Stimulated activated CD4-positive, alpha-beta T cell treated with anti-CD3 and anti-CD28 coated beads, Interleukin-1b, Interleukin-23, amount 100 ng/mL, for 4 hours (primary cell): ENCODE results near the gene EXOC6B.
A peak's percentile ranks its signal among the peaks of the same experiment; 100 is the strongest.

Source experiments
- DNase-seq, 2 donors: peaks; one replicate each; pipeline ENCODE4 v3.0.0-alpha.2; 2020; ENCODE audit warnings: low read depth in 2 of 2

The EXOC6B gene

DNA sequence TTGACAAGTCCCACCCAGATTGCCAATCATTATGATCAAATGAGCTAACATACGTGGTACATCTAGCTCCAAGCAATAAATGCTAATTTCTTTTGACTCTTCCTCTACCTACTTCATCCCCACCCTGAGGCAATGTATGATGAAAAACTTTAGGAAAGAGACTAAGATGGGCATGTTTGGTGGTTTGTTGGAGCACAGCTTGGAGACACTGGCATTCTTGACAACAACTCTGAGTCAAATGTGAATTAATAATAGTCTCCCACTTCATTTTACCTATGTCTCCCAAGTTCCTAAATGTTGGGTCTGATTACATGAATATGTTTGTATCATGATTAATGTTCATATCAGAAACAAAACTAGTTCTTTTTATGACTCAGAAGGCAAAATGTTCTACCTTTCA lies 36.6 kb downstream of the EXOC6B start:
- DNase-seq: no peak

DNA sequence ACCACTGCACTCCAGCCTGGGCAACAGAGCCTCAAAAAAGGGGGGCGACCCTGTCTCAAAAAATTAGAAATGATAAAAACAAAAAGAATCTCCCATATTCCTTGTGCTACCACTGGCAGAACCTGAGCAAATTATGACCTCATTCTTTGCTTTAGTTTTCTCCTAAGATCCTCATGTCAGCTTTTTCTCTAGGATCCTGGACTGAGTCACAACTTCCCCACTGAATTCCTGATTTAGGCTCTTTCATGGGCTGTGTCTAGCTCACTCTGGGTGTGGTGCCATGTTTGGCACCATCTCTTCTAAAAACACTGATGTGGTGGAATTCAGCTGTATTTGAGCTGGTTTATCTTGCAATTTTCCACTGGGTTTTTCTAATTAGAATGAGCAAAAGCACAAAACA lies 37.1 kb downstream of the EXOC6B start:
- no peak for DNase-seq

DNA sequence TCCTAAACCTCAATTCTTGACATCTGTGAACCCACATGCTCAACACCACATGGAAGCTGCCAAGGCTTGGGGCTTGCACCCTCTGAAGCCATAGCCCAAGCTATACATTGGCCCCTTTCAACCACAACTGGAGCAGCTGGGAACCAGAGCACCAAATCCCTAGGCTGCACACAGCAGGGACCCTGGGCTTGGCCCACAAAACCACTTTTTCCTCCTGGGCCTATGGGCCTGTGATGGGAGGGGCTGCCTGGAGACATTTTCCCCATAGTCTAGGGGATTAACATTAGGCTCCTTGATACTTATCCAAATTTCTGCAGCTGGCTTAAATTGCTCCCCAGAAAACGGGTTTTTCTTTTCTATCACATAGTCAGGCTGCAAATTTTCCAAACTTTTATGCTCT lies 40.3 kb downstream of the EXOC6B start:
- no peak for DNase-seq

DNA sequence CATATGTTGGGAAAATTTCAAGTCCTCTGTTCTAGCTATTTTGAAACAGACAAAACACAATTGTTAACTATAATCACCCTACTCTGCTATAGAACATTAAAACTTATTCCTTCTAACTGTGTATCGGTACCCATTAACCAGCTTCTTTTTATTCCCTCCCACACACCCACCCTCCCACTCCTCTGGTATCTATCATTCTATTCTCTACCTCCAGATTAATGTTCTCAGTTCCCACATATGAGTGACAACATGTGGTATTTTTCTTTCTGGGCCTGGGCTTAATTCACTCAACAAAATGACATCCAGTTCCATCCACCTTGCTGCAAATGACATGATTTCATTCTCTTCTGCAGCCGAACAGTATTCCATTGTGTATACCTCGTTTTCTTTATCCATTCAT lies 43.3 kb downstream of the EXOC6B start:
- DNase-seq: no peak

DNA sequence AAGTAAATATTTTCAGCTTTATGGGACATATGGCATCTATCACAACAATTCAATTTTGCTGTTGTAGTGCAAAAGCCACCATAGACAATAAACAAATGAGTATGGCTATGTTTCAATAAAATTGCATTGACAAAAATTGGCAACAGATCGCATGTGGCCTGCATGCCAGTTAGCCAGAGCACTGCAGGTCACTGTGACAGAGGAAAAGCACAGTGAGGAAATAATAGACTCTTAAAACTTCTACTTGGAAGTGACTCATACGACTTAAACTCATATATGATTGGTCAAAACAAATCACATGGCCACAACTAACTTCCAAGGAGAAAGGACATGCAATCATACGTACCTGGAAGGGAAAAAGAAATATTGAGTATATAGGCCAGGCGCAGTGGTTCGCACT lies 44.4 kb downstream of the EXOC6B start:
- no peak for DNase-seq

DNA sequence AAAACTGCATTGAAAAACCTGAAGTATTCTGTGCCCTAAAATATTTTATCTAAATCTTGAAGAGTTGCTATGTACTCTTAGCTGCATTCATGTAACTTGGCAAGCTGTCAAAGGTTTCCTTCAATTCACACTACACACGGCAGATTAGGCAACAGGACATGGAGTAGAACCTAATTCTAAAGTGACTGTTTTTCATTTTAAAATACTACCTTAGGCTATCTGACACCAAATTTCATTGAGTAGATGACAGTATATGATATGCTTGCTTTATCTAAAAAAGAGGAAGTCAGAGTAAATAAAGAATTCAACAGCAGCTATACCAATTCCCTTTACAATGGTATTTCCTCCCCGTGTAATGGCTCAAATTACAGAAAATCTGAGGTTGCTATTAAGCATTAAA lies 45.4 kb downstream of the EXOC6B start:
- DNase-seq: no peak

DNA sequence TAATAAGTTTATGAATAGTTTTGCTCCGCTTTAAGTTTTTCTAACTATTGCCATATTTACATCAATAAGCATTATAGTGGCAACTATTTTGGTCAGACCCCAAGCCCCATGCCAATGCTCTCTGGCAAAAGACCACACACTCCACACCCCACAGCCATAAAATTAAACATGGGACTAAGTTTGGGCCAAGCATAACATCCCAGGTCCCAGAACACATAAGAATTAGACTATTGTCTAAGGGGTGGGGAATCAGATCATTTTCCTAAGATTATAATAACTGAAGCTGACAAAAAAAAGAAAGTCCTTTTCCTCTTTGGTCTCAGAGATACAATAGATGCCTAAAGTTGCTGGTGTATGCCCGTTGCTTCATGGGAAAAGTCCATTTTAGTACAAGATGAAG lies 46.3 kb downstream of the EXOC6B start:
- no peak for DNase-seq

DNA sequence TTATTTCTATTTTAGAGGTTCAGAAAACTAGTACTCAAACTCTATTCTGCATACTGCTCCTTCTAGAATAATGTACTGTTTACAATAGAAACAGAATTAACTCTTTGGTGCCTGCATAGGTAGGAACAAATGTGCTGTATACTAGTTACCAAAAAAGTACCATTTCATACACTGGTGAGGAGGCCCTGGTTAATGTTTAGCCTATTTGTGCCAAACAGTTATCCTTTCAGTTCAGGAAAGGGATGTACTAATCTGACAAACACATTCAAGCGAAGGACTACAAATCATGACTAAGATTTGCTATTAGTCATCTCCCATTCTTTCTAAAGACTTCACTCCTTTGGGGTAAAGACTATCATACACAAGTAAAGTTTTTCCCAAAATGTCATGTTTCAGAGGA lies 47.4 kb downstream of the EXOC6B start:
- DNase-seq: no peak

DNA sequence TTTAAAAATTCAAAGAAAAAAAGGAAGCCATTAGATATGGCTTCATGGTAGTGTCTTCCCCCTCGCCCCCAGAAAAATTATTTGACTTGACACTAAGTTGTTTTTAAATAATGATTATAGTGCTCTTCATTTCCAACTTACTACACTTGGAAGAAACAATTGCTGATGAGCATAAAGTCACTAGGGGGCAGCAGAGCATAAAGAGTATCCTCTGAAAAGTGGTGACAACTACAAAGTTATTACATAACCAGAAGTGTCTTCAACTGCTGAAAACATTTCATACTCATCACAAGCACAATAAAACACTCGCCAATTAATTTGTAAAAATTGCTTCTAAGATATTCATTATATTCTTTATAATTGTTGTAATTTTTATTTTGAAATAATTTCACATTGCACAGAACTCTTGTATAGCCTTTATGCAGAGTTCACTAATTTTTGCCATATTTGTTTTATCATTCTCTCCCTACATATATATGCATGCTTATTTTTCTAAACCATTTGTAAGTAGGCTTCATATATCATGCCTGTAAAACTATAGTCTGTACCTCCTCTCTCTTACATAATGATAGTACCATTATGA lies 54.9 kb downstream of the EXOC6B start:
- peak in 1 of 2 donors; percentile 60 for DNase-seq

DNA sequence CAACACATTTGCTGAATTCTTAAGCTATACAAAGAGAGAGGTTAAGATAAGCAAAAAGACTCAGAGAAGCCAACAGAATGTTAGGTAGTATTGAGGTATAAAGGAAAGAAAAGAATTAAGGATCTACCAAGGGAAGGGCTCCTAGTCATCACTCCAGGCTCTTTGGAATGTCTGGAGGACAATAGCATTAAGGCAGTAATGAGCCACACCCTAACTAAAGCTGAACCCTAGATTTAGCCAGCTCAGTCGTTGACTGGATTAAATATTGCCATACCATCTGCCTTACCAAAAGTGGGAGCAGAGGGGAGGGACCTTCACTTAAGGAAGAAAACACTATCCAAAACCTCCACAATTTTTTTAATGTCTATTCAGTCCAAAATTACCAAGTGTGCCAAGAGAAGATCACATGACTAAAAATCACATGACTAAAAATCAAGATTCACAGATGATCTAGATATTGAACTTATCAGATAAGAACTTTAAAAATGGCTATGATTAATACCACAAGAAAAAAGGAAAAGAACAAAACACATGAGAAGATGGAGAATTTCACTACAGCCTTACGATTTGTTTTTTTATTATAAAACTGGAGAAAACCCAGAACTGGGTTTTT lies 59.7 kb downstream of the EXOC6B start:
- DNase-seq: no peak

DNA sequence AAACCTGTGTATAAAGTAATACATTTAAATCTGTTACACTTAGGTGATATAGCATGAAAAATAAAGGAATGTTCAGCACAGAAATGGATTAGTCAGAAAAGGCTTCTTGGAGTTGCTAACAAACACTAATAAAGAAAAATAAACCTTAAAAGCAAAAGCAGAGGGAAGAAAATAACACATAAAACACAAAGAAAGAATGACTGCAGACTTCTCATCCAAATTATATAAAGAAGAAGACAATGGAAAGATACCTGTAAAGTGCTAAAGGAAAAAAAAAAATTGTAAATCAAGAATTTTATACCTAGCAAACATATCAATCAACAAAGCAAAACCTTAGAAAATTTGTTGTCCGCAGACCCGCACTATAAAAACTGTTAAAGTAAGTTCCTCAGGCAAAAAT lies 63.6 kb downstream of the EXOC6B start:
- no peak for DNase-seq

DNA sequence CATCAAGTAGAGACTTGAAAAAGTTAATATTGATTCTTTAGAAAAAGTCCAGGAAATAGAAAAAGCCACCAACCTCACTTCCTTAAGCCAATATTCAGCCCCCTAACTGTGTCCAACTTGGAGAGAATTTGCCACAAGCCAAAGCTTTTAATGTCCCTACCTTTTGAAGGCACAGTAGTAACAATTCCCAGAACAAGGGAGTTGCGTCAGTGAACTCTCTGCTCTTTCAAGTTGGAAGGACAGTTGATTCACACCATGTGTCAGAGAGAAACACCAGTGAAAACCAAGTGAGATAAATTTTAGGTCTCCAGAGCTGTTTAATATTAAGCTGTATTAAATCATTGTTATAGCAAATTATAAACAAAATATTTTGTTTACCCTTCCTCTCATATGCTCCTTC lies 66.1 kb downstream of the EXOC6B start:
- no peak for DNase-seq

DNA sequence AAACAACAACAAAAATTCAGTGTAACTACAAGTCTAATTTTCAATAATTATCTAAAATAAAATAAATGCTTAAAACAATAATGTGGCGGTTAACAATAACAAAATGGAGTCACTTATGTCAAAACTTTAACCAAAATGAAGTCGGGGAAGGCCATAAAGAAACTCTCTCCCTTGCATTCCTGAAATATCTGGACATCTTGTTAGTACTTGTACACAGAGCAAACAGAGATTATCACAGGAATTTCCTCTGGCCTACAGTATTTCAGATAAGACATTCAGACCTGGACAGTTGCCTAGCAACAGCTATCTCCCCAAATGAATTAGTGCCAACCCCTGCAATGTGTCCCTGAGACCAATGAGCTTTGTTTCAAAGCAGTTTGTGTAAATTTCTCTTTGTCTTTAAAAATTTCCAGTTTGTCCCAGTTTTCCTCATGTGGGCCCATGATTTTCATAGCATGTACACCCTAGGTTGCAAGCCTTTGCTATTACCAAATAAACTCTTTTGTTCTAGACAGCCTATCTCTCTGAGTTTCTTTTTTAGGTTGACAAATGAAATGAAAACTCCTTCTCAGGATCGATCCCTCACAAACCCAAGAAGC lies 68.6 kb downstream of the EXOC6B start:
- DNase-seq: no peak

DNA sequence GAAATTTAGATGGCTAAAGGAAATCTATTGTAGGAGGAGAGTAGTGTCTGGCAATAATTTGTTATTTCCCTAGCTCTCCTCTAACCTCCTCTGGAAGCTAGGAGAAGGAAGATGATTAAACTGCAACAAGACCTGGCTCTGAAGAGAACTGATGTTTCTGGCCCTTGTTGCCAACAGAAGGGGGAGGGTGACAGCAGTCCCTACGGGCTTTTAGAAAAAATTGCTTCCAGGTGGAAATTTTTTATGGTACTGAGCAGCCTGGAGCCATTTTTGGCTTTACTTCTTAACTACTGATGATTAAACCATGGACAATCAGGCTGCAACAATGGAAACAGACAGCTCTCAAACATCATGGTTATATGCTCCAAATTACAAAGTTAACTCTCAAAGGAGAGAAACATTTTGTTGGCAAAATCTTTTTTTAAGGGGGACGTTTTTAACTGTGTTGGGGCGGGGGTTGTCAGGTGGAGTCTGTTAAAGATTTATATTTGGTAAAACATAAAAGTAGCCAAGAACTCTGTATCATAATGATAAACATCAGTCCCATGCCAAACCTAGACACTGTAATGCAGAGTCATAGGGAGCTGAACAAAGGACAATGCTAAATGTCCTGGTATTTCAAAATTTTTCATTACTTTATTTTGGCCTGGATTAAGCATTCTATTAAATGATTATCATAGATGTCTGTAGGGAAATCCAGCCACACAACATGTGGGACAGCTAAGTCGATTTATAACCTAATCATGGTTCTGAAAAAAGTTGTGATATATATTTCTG lies 70.0 kb downstream of the EXOC6B start:
- no peak for DNase-seq

DNA sequence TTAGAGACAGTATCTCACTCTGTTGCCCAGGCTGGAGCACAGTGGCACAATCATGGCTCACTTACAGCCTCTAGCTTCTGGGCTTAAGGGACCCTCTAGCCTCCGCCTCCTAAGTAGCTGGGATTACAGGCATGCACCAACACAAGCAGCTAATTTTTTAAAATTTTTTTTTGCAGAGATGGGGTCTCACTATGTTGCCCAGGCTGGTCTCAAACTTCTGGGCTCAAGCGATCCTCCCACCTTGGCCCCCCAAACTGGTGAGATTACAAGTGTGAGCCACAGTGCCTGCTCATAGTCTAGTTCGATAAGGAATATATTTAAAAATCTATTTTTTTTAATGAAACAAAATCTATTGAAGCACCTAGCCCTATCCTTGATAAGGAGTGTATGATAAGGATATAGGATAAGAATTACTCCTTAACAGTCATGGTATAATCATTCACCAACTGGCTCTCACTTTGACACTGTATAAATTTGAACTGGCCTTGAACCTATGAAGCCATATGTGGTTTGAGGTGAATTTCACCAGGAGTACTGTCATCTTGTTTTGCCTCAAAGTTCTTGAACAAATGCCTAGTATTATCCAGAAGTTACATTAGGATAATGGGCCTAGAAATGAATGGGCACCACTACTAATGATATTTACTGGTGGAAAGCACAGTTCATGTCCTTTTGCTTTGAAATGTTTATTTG lies 71.1 kb downstream of the EXOC6B start:
- no peak for DNase-seq

DNA sequence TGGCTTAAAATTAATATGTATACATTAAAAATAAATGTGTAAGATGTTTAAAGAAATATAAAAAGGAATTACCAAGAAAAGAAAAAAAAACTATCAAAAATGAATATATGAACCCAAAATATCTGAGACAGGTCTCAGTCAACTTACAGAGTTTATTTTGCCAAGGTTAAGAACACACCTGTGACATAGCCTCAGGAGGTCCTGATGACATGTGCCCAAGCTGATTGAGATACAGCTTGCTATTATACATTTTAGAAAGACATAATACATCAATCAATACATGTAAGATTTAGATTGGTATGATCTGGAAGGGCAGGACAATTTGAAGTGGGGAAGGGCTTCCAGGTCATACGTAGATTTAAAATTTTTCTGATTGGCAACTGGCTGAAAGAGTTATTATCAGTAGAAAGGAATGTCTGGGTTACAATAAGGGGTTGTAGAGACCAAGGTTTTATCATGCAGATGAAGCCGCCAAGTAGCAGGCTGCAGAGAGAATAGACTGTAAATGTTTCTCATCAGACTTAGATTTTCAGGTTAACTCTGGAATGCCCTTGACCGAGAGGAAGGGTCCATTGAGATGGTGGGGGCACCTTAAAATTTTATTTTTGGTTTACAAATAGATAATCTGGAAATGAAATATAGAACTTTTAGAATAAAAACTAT lies 74.7 kb downstream of the EXOC6B start:
- DNase-seq: no peak

DNA sequence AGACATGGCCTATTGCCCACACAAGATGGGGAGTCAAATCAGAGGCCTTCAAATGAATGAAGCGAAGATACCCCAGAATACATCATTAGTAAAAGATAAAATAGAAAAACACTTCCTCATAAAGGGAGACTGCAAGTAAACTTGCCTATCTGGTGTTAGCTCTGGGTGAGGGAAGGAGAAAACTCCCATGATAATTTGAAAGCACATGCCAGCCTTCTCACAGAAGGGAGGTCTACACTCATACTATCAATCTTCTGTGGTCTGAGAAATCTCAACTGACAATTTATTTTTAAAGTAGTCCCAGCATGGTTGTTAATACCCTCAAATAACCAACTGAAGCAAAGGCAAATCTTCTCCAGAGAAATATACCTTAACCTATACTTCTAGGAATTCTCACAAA lies 75.4 kb downstream of the EXOC6B start:
- DNase-seq: no peak

DNA sequence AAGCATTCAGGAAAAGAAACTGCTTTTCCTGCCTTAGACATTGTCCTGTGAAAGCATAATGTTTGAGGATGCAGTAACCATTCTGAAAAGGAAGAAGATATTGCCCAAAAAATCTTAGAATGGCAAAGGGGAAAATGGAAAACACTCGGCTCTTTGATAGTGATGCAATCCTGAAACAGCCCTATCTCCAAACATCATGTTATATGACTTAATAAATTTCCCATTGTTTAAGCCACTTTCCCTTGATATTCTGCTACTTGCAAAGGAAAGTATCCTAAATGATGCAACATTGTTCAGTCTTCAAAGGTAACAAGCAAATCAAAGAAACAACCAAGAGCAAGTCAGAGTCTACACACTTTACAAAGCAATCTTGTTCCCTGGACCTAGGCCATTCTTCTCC lies 78.5 kb downstream of the EXOC6B start:
- DNase-seq: no peak

DNA sequence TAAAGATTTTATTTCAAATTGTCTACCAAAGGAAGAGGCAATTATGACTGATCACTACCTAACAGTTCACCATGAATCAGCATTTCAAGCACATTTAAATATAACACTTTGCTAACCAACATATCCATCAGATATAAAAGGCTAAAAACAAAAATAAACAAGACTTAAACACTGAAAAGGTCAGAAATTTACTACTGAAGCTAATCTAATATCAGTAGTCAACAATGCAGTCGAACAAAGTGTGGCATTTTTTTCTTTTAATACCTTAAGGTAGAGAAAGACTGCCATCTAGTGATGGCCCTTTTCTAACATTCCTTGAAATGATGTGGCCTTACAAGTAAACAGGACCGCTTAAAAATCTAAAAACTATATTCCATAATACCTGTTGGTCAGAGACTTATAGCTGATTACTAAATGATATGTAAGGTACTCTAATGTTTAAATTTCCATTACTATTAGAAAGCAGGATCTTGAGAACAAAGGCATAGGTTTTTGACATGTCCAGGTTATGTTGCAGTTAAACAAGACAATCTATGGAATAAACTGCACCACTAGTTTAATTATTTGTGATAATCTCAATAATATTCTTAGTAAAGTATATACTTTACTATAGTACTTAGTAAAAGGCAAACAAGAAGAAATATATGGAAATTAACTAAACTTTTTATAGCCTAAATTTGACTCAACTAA lies 80.0 kb downstream of the EXOC6B start:
- DNase-seq: no peak

DNA sequence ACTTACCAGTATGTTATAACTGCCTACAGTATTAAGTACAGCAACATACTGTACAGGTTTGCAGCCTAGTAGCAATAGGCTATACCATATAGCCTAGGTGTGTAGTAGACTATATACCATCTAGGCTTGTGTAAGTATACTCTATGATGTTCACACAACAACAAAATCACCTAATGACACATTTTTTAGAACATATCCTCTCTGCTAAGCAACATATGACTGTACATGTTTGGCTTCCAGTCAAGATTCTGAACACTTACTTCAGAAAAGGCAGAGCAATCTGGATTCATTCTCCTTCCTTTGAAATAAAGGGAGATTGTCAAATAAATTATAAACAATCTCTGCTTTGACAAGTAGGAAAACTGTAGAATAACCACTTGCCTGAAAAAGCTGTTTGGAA lies 81.8 kb downstream of the EXOC6B start:
- no peak for DNase-seq

DNA sequence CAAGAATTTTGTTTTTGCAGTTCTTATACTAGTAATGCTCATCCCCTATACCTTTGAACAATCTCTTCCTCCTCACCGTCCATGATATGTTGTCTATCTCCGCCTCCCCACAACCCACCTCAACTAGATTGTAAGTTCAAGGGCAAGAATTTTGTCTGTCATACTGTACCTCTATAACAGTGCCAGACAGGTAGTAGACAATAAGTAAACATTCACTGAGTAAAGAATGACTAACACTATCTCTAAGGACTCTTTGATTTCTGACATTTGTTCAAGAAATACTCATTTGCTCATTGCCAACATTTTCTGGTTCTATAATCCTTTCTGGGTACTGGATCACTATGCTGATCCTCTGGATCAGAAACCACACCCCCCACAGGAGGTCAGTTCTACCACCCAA lies 82.4 kb downstream of the EXOC6B start:
- DNase-seq: no peak
